K562 (cell line): ENCODE results near the gene KLHDC7A.

Experiments used
- CTCF ChIP-seq, 3 experiments: IDR thresholded peaks in 2 of 3; conservative IDR thresholded peaks in 1 of 3; 2 replicates each; pipeline ENCODE4 v1.5.1; 2011 to 2012; ENCODE audit warnings: low read length in 3 of 3, mild to moderate bottlenecking in 3 of 3, control low read depth in 2 of 3, improper control_type of control experiment in 1 of 3, inconsistent platforms in 1 of 3, low read depth in 1 of 3, mixed read lengths in 1 of 3, moderate library complexity in 1 of 3; ENCODE audit not compliant: insufficient read depth in 2 of 3
- ERF ChIP-seq: fragments of 450-650 bp; formaldehyde crosslinking; IDR thresholded peaks from 2 replicates; pipeline ENCODE4 v1.4.0; 2020; ENCODE audit warnings: mild to moderate bottlenecking, mixed read lengths
- MTA1 ChIP-seq: fragments of 450-650 bp; IDR thresholded peaks from 2 replicates; pipeline ENCODE4 v1.6.1; 2017; ENCODE audit warnings: borderline replicate concordance
- POLR2A ChIP-seq: fragments of 450-650 bp; conservative IDR thresholded peaks from 2 replicates; pipeline ENCODE4 v1.6.1; 2016
- SRF ChIP-seq, 2 experiments: fragments of 250-450, 450-650 bp in 1 of 2; sonication (Bioruptor Pico) in 1 of 2; sonication (generic) in 1 of 2; formaldehyde crosslinking; IDR thresholded peaks; 2 replicates each; pipeline versions ENCODE4 v1.5.0 to v1.5.1; 2020 to 2022; ENCODE audit warnings: mild to moderate bottlenecking in 1 of 2, missing genetic modification reagents in 1 of 2
- TF ChIP-seq, protein P1 (sequence below): sonication (generic); formaldehyde crosslinking; IDR thresholded peaks from 2 replicates; pipeline ENCODE4 v1.4.0; 2020; ENCODE audit warnings: mild to moderate bottlenecking, missing genetic modification reagents
- TF ChIP-seq, protein P2 (sequence below), 2 experiments: IDR thresholded peaks in 1 of 2; conservative IDR thresholded peaks in 1 of 2; 2 replicates each; pipeline ENCODE4 v1.6.1; 2016; ENCODE audit warnings: low read depth in 2 of 2, mild to moderate bottlenecking in 1 of 2, missing compliant biosample characterization in 1 of 2, missing genetic modification characterization in 1 of 2, moderate library complexity in 1 of 2

DNA sequence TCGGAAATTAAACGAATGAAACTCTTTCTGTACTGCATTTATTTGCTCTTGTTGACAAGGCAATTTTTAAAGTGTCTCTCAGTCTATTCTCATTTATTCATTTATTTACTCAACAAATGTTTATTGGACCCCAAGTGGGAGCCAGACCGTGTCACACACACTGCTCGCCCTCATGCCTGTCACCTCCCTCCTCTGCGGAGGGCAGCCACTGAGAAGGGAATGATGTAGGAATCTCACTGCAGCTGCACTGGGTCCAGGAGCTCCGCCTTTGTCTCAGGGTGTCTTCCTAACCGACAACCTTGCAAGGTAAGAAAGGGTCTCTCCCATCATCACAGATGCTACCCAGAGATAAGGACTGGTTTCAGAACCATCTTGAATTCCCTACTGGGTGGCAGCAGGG, 14.1 kb upstream of the KLHDC7A start:
- TF ChIP-seq SRF (CRISPR knock-in tag; IDR thresholded peaks at IDR 0.05) (no peak), MTA1 (no peak), POLR2A (no peak), ERF (CRISPR knock-in tag) (no peak), CTCF (IDR thresholded peaks at IDR 0.05 in 2 of 3, conservative IDR thresholded peaks at IDR 0.05 in 1 of 3; ENCODE audit: insufficient read depth in 2 of 3, low read depth in 1 of 3, low read length in 3 of 3) (no peak)
- TF ChIP-seq, protein P1, sequence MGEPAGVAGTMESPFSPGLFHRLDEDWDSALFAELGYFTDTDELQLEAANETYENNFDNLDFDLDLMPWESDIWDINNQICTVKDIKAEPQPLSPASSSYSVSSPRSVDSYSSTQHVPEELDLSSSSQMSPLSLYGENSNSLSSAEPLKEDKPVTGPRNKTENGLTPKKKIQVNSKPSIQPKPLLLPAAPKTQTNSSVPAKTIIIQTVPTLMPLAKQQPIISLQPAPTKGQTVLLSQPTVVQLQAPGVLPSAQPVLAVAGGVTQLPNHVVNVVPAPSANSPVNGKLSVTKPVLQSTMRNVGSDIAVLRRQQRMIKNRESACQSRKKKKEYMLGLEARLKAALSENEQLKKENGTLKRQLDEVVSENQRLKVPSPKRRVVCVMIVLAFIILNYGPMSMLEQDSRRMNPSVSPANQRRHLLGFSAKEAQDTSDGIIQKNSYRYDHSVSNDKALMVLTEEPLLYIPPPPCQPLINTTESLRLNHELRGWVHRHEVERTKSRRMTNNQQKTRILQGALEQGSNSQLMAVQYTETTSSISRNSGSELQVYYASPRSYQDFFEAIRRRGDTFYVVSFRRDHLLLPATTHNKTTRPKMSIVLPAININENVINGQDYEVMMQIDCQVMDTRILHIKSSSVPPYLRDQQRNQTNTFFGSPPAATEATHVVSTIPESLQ (CRISPR knock-in tag), result no peak
- TF ChIP-seq, protein P2, sequence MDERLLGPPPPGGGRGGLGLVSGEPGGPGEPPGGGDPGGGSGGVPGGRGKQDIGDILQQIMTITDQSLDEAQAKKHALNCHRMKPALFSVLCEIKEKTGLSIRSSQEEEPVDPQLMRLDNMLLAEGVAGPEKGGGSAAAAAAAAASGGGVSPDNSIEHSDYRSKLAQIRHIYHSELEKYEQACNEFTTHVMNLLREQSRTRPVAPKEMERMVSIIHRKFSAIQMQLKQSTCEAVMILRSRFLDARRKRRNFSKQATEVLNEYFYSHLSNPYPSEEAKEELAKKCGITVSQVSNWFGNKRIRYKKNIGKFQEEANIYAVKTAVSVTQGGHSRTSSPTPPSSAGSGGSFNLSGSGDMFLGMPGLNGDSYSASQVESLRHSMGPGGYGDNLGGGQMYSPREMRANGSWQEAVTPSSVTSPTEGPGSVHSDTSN (CRISPR knock-in tag; IDR thresholded peaks at IDR 0.05; ENCODE audit: low read depth), result no peak
- TF ChIP-seq, protein P2 (tag; conservative IDR thresholded peaks at IDR 0.05; ENCODE audit: low read depth), result no peak
